HEK293T (cell line): ENCODE data around the gene MCF2L.

ENCODE experiments used
- BHLHE40 ChIP-seq: fragments of 450-650 bp; IDR thresholded peaks from 2 replicates; pipeline ENCODE4 v1.6.1; 2016; ENCODE audit warnings: mild to moderate bottlenecking, moderate library complexity, borderline replicate concordance
- CTBP1 ChIP-seq: fragments of 450-650 bp; IDR thresholded peaks from 2 replicates; pipeline ENCODE4 v1.6.1; 2016; ENCODE audit warnings: borderline replicate concordance
- ELF4 ChIP-seq: fragments of 450-650 bp; IDR thresholded peaks from 2 replicates; pipeline ENCODE4 v1.6.1; 2017; ENCODE audit warnings: antibody characterized with exemption
- FOXA1 ChIP-seq: fragments of 450-650 bp; IDR thresholded peaks from 2 replicates; pipeline ENCODE4 v1.6.1; 2016; ENCODE audit warnings: mild to moderate bottlenecking
- FOXK2 ChIP-seq: fragments of 450-650 bp; IDR thresholded peaks from 2 replicates; pipeline ENCODE4 v1.6.1; 2016; ENCODE audit warnings: mild to moderate bottlenecking
- FOXM1 ChIP-seq: fragments of 450-650 bp; IDR thresholded peaks from 2 replicates; pipeline ENCODE4 v1.6.1; 2017; ENCODE audit warnings: mild to moderate bottlenecking, borderline replicate concordance
- HDGF ChIP-seq: fragments of 450-650 bp; IDR thresholded peaks from 2 replicates; pipeline ENCODE4 v1.6.1; 2017; ENCODE audit warnings: antibody characterized with exemption, borderline replicate concordance
- SP1 ChIP-seq: fragments of 450-650 bp; IDR thresholded peaks from 2 replicates; pipeline ENCODE4 v1.6.1; 2017
- SUZ12 ChIP-seq: fragments of 450-650 bp; IDR thresholded peaks from 2 replicates; pipeline ENCODE4 v1.6.1; 2016; ENCODE audit warnings: mild to moderate bottlenecking
- TARDBP ChIP-seq: fragments of 450-650 bp; IDR thresholded peaks from 2 replicates; pipeline ENCODE4 v1.6.1; 2016
- ZNF384 ChIP-seq: fragments of 450-650 bp; IDR thresholded peaks from 2 replicates; pipeline ENCODE4 v1.6.1; 2016
- TF ChIP-seq, protein P1 (sequence below): fragments of 450-650 bp; IDR thresholded peaks from 2 replicates; pipeline ENCODE4 v1.6.1; 2016

DNA sequence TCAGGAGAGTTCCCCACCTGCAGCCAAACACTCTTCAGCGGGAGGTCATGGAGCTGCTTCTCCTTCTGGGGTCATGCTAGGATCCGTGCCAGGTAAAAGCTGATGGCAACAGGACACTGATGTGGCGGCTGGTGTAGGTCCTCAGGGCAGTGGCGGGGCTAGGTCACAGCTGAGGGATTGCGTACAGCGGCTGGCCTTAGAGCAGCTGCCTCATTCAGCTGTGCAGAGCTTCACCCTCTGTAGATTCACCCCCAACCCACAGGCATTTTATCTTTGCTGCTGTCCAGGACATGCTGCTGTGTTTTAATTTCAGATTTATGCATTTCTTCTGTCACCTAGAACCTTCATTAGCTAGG is 2.3 kb downstream of the MCF2L start:
- TF ChIP-seq CTBP1 (no peak), FOXA1 (no peak), SP1 (no peak), FOXK2 (no peak), HDGF (no peak), FOXM1 (no peak), ZNF384 (no peak), BHLHE40 (no peak), SUZ12 (no peak), ELF4 (no peak), TARDBP (no peak)
- TF ChIP-seq, protein P1, sequence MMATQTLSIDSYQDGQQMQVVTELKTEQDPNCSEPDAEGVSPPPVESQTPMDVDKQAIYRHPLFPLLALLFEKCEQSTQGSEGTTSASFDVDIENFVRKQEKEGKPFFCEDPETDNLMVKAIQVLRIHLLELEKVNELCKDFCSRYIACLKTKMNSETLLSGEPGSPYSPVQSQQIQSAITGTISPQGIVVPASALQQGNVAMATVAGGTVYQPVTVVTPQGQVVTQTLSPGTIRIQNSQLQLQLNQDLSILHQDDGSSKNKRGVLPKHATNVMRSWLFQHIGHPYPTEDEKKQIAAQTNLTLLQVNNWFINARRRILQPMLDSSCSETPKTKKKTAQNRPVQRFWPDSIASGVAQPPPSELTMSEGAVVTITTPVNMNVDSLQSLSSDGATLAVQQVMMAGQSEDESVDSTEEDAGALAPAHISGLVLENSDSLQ: no peak
